Calu3 (cell line): Measurements from ENCODE around the gene EPHA10. TPM values are rescaled to one million over a fixed set of nuclear protein-coding genes. Genes with fewer than 3 reads are reported as not detected.
A peak's percentile ranks its signal among the peaks of the same experiment; 100 is the strongest.

Experiments used
- BruUV-seq: library from RNA; stranded (reverse); fragments of 400-500 nt; replicated peaks from 2 replicates; lab custom pipeline; 2021; lab: Mats Ljungman, UMichigan
- CTCF ChIA-PET: fragments of 300-600 bp; sonication (Branson Sonifier 250); formaldehyde crosslinking; loops from one replicate; lab custom pipeline; 2022; ENCODE audit warnings: antibody characterized with exemption; lab: Charles Lee
- DNase-seq: peaks from one replicate; pipeline ENCODE4 v3.0.0; 2022
- H3K27ac Mint-ChIP-seq: one replicate; pipeline ENCODE4 v1.8.0; 2022; ENCODE audit warnings: mixed read lengths; ENCODE audit not compliant: unreplicated experiment
- H3K27me3 Mint-ChIP-seq: one replicate; pipeline ENCODE4 v1.8.0; 2022; ENCODE audit warnings: mixed read lengths; ENCODE audit not compliant: unreplicated experiment
- H3K36me3 Mint-ChIP-seq: one replicate; pipeline ENCODE4 v1.8.0; 2022; ENCODE audit warnings: mild to moderate bottlenecking, moderate library complexity, mixed read lengths; ENCODE audit not compliant: insufficient read depth, unreplicated experiment
- H3K4me1 Mint-ChIP-seq: one replicate; pipeline ENCODE4 v1.8.0; 2022; ENCODE audit warnings: mild to moderate bottlenecking, low read depth, mixed read lengths; ENCODE audit not compliant: unreplicated experiment
- H3K4me3 Mint-ChIP-seq: one replicate; pipeline ENCODE4 v1.8.0; 2022; ENCODE audit warnings: mild to moderate bottlenecking, low read depth, moderate library complexity, mixed read lengths; ENCODE audit not compliant: unreplicated experiment
- H3K9me3 Mint-ChIP-seq: one replicate; pipeline ENCODE4 v1.8.0; 2022; ENCODE audit warnings: low read depth, mixed read lengths; ENCODE audit not compliant: unreplicated experiment
- intact Hi-C: fragments of 100-400 bp; cut with micrococcal nuclease; formaldehyde crosslinking; loops from one replicate; pipeline ENCODE4 v1.10.0; 2022; ENCODE audit not compliant: unreplicated experiment
- total RNA-seq: library from RNA; stranded (reverse); gene quantifications from 2 replicates; pipeline ENCODE4 v1.2.3, GENCODE V29; 2022
- TF ChIP-seq, protein P1 (sequence below): fragments of 200-600 bp; IDR thresholded peaks from one replicate; pipeline ENCODE4 v1.8.0; 2022; ENCODE audit warnings: antibody characterized with exemption; ENCODE audit not compliant: unreplicated experiment

The EPHA10 gene
- total RNA-seq, 1 experiment from 2014 or later = 7.8 TPM

DNA sequence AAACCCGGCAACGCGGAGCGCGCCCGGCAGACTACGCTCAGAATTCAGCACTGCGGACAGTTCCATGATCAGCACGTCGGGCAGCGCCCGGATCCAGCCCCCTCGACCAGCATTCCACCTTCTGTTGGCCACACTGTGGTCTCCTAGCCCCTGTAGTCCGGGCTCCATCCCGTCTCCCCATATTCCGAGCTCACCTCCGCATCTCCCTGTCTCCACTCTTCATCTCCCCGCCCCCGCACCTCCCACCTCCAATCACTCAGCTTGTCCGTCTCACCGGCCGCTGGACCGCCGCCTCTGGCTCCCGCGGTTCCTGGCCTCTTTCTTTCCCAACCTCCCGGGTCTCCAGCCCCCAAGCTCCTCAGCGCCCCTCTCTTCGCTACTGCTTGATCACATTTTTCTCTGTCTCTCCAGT, 500 bp downstream of the EPHA10 start:
- Mint-ChIP-seq H3K36me3 (no peaks in the 10 kb centered on the region), H3K4me3 (peak overlapping the region; percentile 58), H3K4me1 (no peaks in the 10 kb centered on the region), H3K27me3 (peaks cover 76% of the 10 kb centered on the region), H3K9me3 (no peaks in the 10 kb centered on the region), H3K27ac (no peak overlapping the region)
- intact Hi-C loops = no loop called here
- no TSS peak for BruUV-seq
- CTCF ChIA-PET = no interaction called here
- DNase-seq = peak; percentile 44
- TF ChIP-seq, protein P1, sequence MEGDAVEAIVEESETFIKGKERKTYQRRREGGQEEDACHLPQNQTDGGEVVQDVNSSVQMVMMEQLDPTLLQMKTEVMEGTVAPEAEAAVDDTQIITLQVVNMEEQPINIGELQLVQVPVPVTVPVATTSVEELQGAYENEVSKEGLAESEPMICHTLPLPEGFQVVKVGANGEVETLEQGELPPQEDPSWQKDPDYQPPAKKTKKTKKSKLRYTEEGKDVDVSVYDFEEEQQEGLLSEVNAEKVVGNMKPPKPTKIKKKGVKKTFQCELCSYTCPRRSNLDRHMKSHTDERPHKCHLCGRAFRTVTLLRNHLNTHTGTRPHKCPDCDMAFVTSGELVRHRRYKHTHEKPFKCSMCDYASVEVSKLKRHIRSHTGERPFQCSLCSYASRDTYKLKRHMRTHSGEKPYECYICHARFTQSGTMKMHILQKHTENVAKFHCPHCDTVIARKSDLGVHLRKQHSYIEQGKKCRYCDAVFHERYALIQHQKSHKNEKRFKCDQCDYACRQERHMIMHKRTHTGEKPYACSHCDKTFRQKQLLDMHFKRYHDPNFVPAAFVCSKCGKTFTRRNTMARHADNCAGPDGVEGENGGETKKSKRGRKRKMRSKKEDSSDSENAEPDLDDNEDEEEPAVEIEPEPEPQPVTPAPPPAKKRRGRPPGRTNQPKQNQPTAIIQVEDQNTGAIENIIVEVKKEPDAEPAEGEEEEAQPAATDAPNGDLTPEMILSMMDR = no peak

DNA sequence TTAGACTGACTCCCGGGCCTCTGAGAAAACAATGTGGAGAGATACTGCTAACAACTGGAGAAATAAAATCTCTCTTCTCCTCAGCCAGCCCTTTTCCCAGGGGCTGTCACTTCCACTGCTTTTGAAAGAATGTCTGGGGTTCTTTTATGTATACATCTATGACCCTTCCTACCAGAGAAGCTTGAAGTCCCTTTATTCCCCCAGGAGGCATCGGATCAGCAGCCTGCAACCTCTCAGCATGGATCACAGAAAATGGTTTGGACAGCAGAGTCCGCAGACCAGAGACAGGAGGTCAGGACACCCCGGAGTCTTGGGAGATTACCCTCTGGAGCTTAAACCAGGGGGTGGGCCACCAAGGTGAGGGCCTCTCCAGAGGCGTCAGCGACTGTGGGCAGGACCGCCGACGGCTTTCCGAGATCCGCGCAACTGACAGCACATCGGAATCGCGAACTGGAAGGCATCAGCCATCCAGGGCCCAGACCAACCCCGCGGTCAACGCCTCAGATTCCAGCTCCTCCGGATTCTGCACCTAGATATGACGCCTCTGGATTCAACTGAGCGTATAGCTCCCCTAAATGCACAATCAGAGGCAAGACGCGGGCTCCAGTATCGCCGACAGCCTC, 1.0 kb downstream of the EPHA10 start:
- Mint-ChIP-seq H3K36me3 (no peaks in the 10 kb centered on the region), H3K27me3 (peaks cover 71% of the 10 kb centered on the region), H3K27ac (no peak overlapping the region), H3K4me3 (no peak overlapping the region), H3K4me1 (no peaks in the 10 kb centered on the region), H3K9me3 (no peaks in the 10 kb centered on the region)
- BruUV-seq = no TSS peak
- CTCF ChIA-PET = interaction anchor here (0.5 kb wide), 1 partner anchor 196 kb away, joined by 8 read pairs; no protein-coding TSS in a partner anchor
- intact Hi-C loops = no loop called here
- no peak for DNase-seq
- TF ChIP-seq, protein P1 = no peak

DNA sequence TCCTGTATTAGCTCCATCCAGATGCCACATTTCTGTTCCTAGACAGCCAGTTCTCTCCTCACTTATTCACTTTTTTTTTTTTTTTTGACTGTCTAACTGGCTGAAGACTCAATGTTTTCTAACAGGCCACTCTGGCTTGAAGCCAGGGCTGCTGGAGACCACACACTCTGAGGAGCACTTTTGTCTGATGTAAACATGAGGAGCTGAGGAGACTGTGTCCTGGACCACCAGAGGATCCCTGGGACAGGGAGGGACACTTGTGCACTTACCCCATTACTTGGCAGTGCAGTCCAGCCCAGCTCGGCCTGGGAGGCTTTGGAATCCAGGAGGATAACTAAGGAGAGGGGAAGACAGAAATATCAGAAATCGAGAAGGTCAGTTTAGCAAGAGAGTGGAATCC, 2.4 kb downstream of the EPHA10 start:
- H3K4me1 Mint-ChIP-seq = no peaks in the 10 kb centered on the region
- TF ChIP-seq, protein P1 = no peak
- CTCF ChIA-PET = interaction anchor here (0.6 kb wide), 1 partner anchor 20 kb away, joined by 5 read pairs; no protein-coding TSS in a partner anchor
- H3K4me3 Mint-ChIP-seq = no peak overlapping the region
- no TSS peak for BruUV-seq
- no peaks in the 10 kb centered on the region for H3K36me3 Mint-ChIP-seq
- no peaks in the 10 kb centered on the region for H3K9me3 Mint-ChIP-seq
- peaks cover 57% of the 10 kb centered on the region for H3K27me3 Mint-ChIP-seq
- no peak for DNase-seq
- intact Hi-C loops = no loop called here
- no peak overlapping the region for H3K27ac Mint-ChIP-seq

DNA sequence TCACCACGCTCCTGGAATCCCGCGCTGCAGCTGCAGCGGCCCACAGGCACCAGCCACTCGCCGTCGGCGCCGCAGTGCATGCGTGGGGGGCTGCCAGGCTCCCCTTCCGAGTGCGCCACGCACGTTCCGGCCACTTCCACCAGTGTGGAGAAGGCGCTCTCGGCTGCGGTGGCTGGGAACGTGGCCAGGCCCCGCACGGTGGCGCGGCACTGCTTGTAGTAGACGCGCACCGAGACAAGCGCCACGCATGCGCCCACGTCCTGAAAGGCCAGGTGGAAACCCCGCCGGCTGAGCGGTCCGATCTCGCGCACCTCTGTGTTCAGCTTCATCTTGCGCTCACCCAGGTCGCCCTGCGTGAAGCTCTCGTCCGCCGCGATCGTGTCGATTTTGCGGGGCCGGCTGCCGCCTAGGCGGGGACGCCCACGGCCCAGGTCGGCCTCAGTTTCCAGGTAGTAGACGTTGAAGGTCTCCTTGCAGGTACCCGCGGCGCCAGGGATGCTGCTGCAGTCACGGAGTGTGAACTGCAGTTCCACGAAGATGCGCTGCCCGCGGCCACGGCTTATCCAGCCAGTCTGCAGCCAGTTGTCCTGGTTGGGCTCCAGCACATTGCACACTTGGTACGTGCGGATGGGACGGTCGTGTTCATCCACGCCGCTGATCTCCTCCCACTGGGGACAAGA, 3.4 kb downstream of the EPHA10 start:
- intact Hi-C loops = no loop called here
- CTCF ChIA-PET = interaction anchor here (0.6 kb wide), 1 partner anchor 19 kb away, joined by 5 read pairs; no protein-coding TSS in a partner anchor
- H3K27me3 Mint-ChIP-seq = peaks cover 47% of the 10 kb centered on the region

More for the DNA sequence above, 3.4 kb downstream of the EPHA10 start:
- no peaks in the 10 kb centered on the region for H3K36me3 Mint-ChIP-seq
- H3K27ac Mint-ChIP-seq = no peak overlapping the region
- BruUV-seq = no TSS peak
- TF ChIP-seq, protein P1 = no peak
- no peaks in the 10 kb centered on the region for H3K9me3 Mint-ChIP-seq
- no peaks in the 10 kb centered on the region for H3K4me1 Mint-ChIP-seq
- H3K4me3 Mint-ChIP-seq = no peak overlapping the region
- DNase-seq = no peak
